Lower lobe of right lung (tissue), 2 donors: Measurements from ENCODE around the gene SCLT1. TPM values are rescaled to one million over a fixed set of nuclear protein-coding genes. Genes with fewer than 3 reads are reported as not detected.
A peak's percentile ranks its signal among the peaks of the same experiment; 100 is the strongest.

Source experiments
- ATAC-seq, 2 donors: fragments of 200-7000 bp; cut with Tn5 transposase; one replicate each; pipeline ENCODE4 v1.9.1; 2020 to 2022; ENCODE audit warnings: mild to moderate bottlenecking in 2 of 2, moderate library complexity in 2 of 2
- DNase-seq: peaks from one replicate; pipeline ENCODE4 v3.0.0-alpha.2; 2020
- H3K27ac ChIP-seq: fragments of 200-600 bp; one replicate; pipeline ENCODE4 v1.8.0; 2022
- H3K27me3 ChIP-seq: fragments of 200-600 bp; one replicate; pipeline ENCODE4 v1.8.0; 2022; ENCODE audit warnings: low read depth
- H3K36me3 ChIP-seq: fragments of 200-600 bp; one replicate; pipeline ENCODE4 v1.8.0; 2022; ENCODE audit warnings: mild to moderate bottlenecking
- H3K4me1 ChIP-seq: fragments of 200-600 bp; one replicate; pipeline ENCODE4 v1.8.0; 2022
- H3K4me3 ChIP-seq: fragments of 200-600 bp; one replicate; pipeline ENCODE4 v1.8.0; 2022; ENCODE audit warnings: mild to moderate bottlenecking
- H3K9me3 ChIP-seq: fragments of 200-600 bp; one replicate; pipeline ENCODE4 v1.8.0; 2022
- intact Hi-C: fragments of 100-400 bp; cut with DNase I; formaldehyde crosslinking; loops from one replicate; pipeline ENCODE4 v1.11.0; 2022
- total RNA-seq: library from RNA; stranded (reverse); fragmentation: NEBNext Ultra II Directional; extraction: Animal tissue kit (Norgen Biotek cat#: 25700); gene quantifications from one replicate; pipeline ENCODE4 v1.2.1, GENCODE V29; 2021
- TF ChIP-seq, protein P1 (sequence below): fragments of 200-600 bp; IDR thresholded peaks from one replicate; pipeline ENCODE4 v1.8.0; 2022; ENCODE audit warnings: antibody characterized with exemption, mild to moderate bottlenecking
- donor health status: DM: no; HTN: yes; CAD: no; lungs with severe emphysema.

SCLT1 gene
- total RNA-seq, 1 donor from 2014 or later: 19.3 TPM

GRCh38 chr4:128841402-128841801 lies 251.9 kb downstream of the SCLT1 start:
- TF ChIP-seq, protein P1, sequence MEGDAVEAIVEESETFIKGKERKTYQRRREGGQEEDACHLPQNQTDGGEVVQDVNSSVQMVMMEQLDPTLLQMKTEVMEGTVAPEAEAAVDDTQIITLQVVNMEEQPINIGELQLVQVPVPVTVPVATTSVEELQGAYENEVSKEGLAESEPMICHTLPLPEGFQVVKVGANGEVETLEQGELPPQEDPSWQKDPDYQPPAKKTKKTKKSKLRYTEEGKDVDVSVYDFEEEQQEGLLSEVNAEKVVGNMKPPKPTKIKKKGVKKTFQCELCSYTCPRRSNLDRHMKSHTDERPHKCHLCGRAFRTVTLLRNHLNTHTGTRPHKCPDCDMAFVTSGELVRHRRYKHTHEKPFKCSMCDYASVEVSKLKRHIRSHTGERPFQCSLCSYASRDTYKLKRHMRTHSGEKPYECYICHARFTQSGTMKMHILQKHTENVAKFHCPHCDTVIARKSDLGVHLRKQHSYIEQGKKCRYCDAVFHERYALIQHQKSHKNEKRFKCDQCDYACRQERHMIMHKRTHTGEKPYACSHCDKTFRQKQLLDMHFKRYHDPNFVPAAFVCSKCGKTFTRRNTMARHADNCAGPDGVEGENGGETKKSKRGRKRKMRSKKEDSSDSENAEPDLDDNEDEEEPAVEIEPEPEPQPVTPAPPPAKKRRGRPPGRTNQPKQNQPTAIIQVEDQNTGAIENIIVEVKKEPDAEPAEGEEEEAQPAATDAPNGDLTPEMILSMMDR: no peak
- intact Hi-C loops: no loop called here
- ATAC-seq: no peak
- no peaks in the 10 kb centered on the region for H3K9me3 ChIP-seq
- no peak overlapping the region for H3K27ac ChIP-seq
- H3K27me3 ChIP-seq: no peaks in the 10 kb centered on the region
- no peak for DNase-seq
- H3K4me1 ChIP-seq: peaks cover 26% of the 10 kb centered on the region
- no peak overlapping the region for H3K4me3 ChIP-seq
- peaks cover 48% of the 10 kb centered on the region for H3K36me3 ChIP-seq

DNA sequence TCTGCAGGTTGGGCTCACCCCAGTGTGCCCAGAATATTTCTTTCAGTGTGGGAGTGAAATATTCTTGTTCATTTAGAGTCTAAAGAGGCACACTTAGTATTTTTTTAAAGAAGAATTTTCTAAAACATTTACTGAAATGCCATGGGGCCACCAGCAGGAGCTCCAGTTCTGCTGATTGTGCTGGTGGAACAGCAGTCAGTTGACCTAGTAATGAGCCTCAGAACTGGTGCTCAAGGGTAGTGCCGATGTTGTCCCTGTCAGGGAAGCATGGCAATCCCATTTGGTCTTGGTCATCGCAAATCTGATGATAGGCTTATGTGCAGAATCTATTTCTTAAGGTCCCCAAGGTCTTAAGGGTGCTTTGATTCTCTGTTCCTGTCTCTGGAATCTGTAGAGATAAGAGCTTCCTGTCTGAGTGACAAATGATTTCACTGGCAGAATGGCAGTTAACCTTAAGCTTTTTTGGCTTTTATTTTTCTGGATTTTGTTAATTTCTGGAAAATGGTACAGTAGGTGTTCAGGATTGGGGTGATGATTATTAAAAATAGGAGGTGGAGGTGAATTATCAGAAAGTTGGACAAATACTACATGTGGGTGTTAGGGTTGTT lies 252.5 kb downstream of the SCLT1 start:
- TF ChIP-seq, protein P1: no peak
- no peaks in the 10 kb centered on the region for H3K27me3 ChIP-seq
- intact Hi-C loops: no loop called here
- peaks cover 29% of the 10 kb centered on the region for H3K4me1 ChIP-seq
- DNase-seq (no peak), ATAC-seq (no peak)
- H3K36me3 ChIP-seq: peaks cover 45% of the 10 kb centered on the region
- no peak overlapping the region for H3K27ac ChIP-seq
- H3K4me3 ChIP-seq: no peak overlapping the region
- H3K9me3 ChIP-seq: no peaks in the 10 kb centered on the region

- TF ChIP-seq, protein P1: no peak
- Histone ChIP-seq H3K36me3 (peaks cover 36% of the 10 kb centered on the region), H3K27me3 (no peaks in the 10 kb centered on the region), H3K4me1 (peaks cover 34% of the 10 kb centered on the region), H3K4me3 (no peak overlapping the region), H3K9me3 (no peaks in the 10 kb centered on the region), H3K27ac (no peak overlapping the region)
- DNase-seq (no peak), ATAC-seq (no peak)
- intact Hi-C loops: no loop called here
These were observed 255.7 kb downstream of the SCLT1 start for GRCh38 chr4:128837679-128838078.

GRCh38 chr4:128837198-128837597 lies 256.1 kb downstream of the SCLT1 start:
- Histone ChIP-seq H3K4me3 (no peak overlapping the region), H3K27me3 (no peaks in the 10 kb centered on the region), H3K9me3 (no peaks in the 10 kb centered on the region), H3K27ac (no peak overlapping the region), H3K4me1 (peaks cover 34% of the 10 kb centered on the region), H3K36me3 (peaks cover 41% of the 10 kb centered on the region)
- DNase-seq (no peak), ATAC-seq (no peak)
- intact Hi-C loops: no loop called here
- TF ChIP-seq, protein P1: no peak

DNA sequence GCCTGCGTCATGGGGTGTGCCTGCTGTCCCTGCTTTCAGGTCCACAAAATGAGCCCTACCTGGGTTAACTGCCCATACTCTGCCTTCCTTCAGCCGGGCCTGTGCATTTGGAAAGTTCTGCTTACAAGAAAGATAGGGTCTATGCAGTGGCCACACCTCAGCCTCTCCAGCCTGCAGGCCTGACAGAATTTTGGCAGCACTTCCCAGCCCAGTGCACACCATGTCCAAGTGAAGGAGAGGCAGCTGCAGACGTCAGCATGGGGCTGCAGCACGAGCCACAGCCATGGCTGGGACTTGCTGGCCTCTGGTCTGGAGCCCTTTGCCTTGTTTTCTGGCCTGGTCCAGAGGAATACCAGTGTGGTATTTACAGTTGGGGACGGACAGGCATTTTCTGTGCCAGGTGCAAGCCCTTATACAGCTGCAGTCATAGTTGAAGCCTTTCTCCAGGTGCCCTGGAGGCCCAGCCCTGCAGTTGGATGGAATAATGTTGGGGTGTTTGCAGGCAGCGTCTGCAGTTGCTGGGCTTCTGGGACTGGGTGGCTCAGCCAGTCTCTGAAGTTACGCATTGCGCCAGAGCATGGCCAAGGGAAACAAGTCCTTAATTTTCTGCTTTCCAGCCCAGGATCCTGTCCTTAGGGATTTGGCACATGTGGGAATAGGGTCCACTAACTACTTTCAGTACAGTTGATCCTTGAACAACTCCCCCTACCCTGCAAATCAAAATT lies 257.7 kb downstream of the SCLT1 start:
- peak; percentile 67 for DNase-seq
- H3K4me1 ChIP-seq: peaks cover 45% of the 10 kb centered on the region

More for the DNA sequence above, 257.7 kb downstream of the SCLT1 start:
- H3K27ac ChIP-seq: peak overlapping the region; percentile 41
- H3K36me3 ChIP-seq: peaks cover 46% of the 10 kb centered on the region
- no peak overlapping the region for H3K4me3 ChIP-seq
- intact Hi-C loops: no loop called here
- ATAC-seq: peak; percentile 82 to 87
- TF ChIP-seq, protein P1: no peak
- no peaks in the 10 kb centered on the region for H3K9me3 ChIP-seq
- H3K27me3 ChIP-seq: no peaks in the 10 kb centered on the region

Other genes with a start within 250 kb of the SCLT1 start
- 10.3 TPM for gene C4orf33, start 2.6 kb upstream of the SCLT1 start, total RNA-seq